Hematopoietic multipotent progenitor cell treated with erythropoietin and hydrocortisone succinate and interleukin-3 and kit ligand, for 4 days (in vitro differentiated cells): ENCODE results near the gene GPRC5D.

Experiments used
- DNase-seq: peaks from one replicate; pipeline ENCODE4 v3.0.0-alpha.2; 2015

The GPRC5D gene

GRCh38 chr12:12933742-12934141, 18.2 kb downstream of the GPRC5D start:
- no peak for DNase-seq

- no peak for DNase-seq
Measured at GRCh38 chr12:12930633-12931219, 21.2 kb downstream of the GPRC5D start.

- no peak for DNase-seq
Measured at GRCh38 chr12:12929696-12930095, 22.3 kb downstream of the GPRC5D start.

GRCh38 chr12:12927211-12928079, 24.5 kb downstream of the GPRC5D start:
- DNase-seq: peak; percentile 75

GRCh38 chr12:12926571-12927071, 25.3 kb downstream of the GPRC5D start:
- no peak for DNase-seq

GRCh38 chr12:12925388-12925787, 26.6 kb downstream of the GPRC5D start:
- no peak for DNase-seq

- DNase-seq: no peak
Measured at GRCh38 chr12:12924169-12924568, 27.8 kb downstream of the GPRC5D start.

GRCh38 chr12:12922978-12923377, 29.0 kb downstream of the GPRC5D start:
- DNase-seq: no peak

- DNase-seq: no peak
Measured at GRCh38 chr12:12922191-12922616, 29.8 kb downstream of the GPRC5D start.

- no peak for DNase-seq
Measured at GRCh38 chr12:12919666-12920435, 32.1 kb downstream of the GPRC5D start.

- no peak for DNase-seq
Measured at GRCh38 chr12:12918781-12919389, 33.1 kb downstream of the GPRC5D start.

GRCh38 chr12:12917517-12917916, 34.5 kb downstream of the GPRC5D start:
- no peak for DNase-seq

GRCh38 chr12:12916135-12916944, 35.6 kb downstream of the GPRC5D start:
- peak; percentile 92 for DNase-seq

- DNase-seq: no peak
Measured at GRCh38 chr12:12915656-12916055, 36.3 kb downstream of the GPRC5D start.

GRCh38 chr12:12912711-12913110, 39.3 kb downstream of the GPRC5D start:
- no peak for DNase-seq

GRCh38 chr12:12909995-12910420, 42.0 kb downstream of the GPRC5D start:
- DNase-seq: peak; percentile 44

GRCh38 chr12:12909228-12909994, 42.6 kb downstream of the GPRC5D start:
- peak; percentile 68 for DNase-seq

GRCh38 chr12:12908711-12909110, 43.3 kb downstream of the GPRC5D start:
- DNase-seq: no peak

- DNase-seq: no peak
Measured at GRCh38 chr12:12908252-12908651, 43.7 kb downstream of the GPRC5D start.

GRCh38 chr12:12907552-12907951, 44.4 kb downstream of the GPRC5D start:
- DNase-seq: no peak
